HepG2 (cell line): ENCODE data around the gene ITSN2. TPM values are rescaled to one million over a fixed set of nuclear protein-coding genes. Genes with fewer than 3 reads are reported as not detected.

Source experiments
- ATAC-seq: fragments of 200-7000 bp; cut with Tn5 transposase; 3 replicates; pipeline ENCODE4 v1.9.1; 2020; ENCODE audit warnings: mild to moderate bottlenecking, moderate library complexity
- BruUV-seq: library from RNA; stranded (reverse); fragments of 400-500 nt; replicated peaks from 2 replicates; lab custom pipeline; 2021; lab: Mats Ljungman, UMichigan
- CTCF ChIA-PET: fragments of 300-600 bp; formaldehyde crosslinking; extraction: SDS; loops from one replicate; lab custom pipeline; 2021; ENCODE audit warnings: low total read pairs, inconsistent platforms, low intra/inter-chr PET ratio; lab: Yijun Ruan, JAX
- POLR2A ChIA-PET: fragments of 350-600 bp; sonication (Branson Sonifier 250); formaldehyde crosslinking; loops from one replicate; lab custom pipeline; 2020; ENCODE audit warnings: antibody characterized with exemption, inconsistent platforms; lab: Yijun Ruan, JAX
- DNase-seq: peaks from one replicate; pipeline ENCODE4 v3.0.0-alpha.2; 2015; ENCODE audit warnings: low spot score
- FAIRE-seq: peaks from 3 replicates; lab custom pipeline; 2011; peaks lifted over from hg19 to GRCh38; lab: Jason Lieb, UNC
- H2AFZ ChIP-seq: one replicate; pipeline ENCODE4 v1.6.1; 2011; ENCODE audit warnings: low read length, inconsistent platforms
- H3K27ac ChIP-seq: fragments of 300-600 bp; 3 replicates; pipeline ENCODE4 v1.8.0; 2011; ENCODE audit warnings: mixed run types, mild to moderate bottlenecking, mixed read lengths, low read length, inconsistent platforms; ENCODE audit not compliant: insufficient read depth; ENCODE audit errors: extremely low read length
- H3K27me3 ChIP-seq, 2 experiments: fragments of 200-600 bp in 1 of 2; 2 replicates in 1 of 2; 3 replicates in 1 of 2; pipeline versions ENCODE4 v1.6.0 to v1.8.0; 2011; ENCODE audit warnings: low read length in 2 of 2, mild to moderate bottlenecking in 2 of 2, moderate library complexity in 2 of 2, inconsistent platforms in 1 of 2; ENCODE audit not compliant: insufficient read depth in 2 of 2, control insufficient read depth in 1 of 2
- H3K36me3 ChIP-seq, 2 experiments: fragments of 200-600 bp in 1 of 2; replicated peaks in 1 of 2; 2 replicates in 1 of 2; 3 replicates in 1 of 2; pipeline versions ENCODE4 v1.5.1 to v1.8.0; 2011; ENCODE audit warnings: low read length in 2 of 2, inconsistent platforms in 1 of 2; ENCODE audit not compliant: insufficient read depth in 2 of 2, control insufficient read depth in 1 of 2
- H3K4me1 ChIP-seq: 2 replicates; pipeline ENCODE4 v1.5.1; 2012; ENCODE audit warnings: low read length, inconsistent platforms; ENCODE audit not compliant: insufficient read depth
- H3K4me2 ChIP-seq: 2 replicates; pipeline ENCODE4 v1.6.0; 2011; ENCODE audit warnings: low read depth, low read length, inconsistent platforms
- H3K4me3 ChIP-seq, 3 experiments: fragments of 200-600 bp in 1 of 3; sonication (generic), shearing (Covaris generic) in 1 of 3; replicated peaks in 1 of 3; 2 replicates each; pipeline ENCODE4 v1.5.1; 2011 to 2016; ENCODE audit warnings: low read length in 3 of 3, inconsistent platforms in 2 of 3, low read depth in 2 of 3, mild to moderate bottlenecking in 2 of 3, control low read depth in 1 of 3, mixed read lengths in 1 of 3; ENCODE audit not compliant: insufficient read depth in 1 of 3
- H3K79me2 ChIP-seq: one replicate; pipeline ENCODE4 v1.6.1; 2011; ENCODE audit warnings: low read length, inconsistent platforms; ENCODE audit not compliant: insufficient read depth
- H3K9ac ChIP-seq: 2 replicates; pipeline ENCODE4 v1.6.0; 2011; ENCODE audit warnings: mild to moderate bottlenecking, low read depth, low read length, inconsistent platforms; ENCODE audit not compliant: insufficient read depth
- H3K9me3 ChIP-seq: 2 replicates; pipeline ENCODE4 v1.5.1; 2012; ENCODE audit warnings: mild to moderate bottlenecking, low read length
- H4K20me1 ChIP-seq: 2 replicates; pipeline ENCODE4 v1.6.0; 2011; ENCODE audit warnings: inconsistent platforms, mild to moderate bottlenecking, low read length, moderate library complexity; ENCODE audit not compliant: insufficient read depth
- ATF5 ChIP-seq: sonication (generic); formaldehyde crosslinking; IDR thresholded peaks from 2 replicates; pipeline ENCODE4 v1.4.0; 2020; ENCODE audit warnings: mild to moderate bottlenecking, low read depth, missing genetic modification reagents
- HHEX ChIP-seq: IDR thresholded peaks from 2 replicates; pipeline ENCODE4 v1.6.1; 2016; ENCODE audit warnings: control low read depth
- HIVEP1 ChIP-seq: sonication (generic); formaldehyde crosslinking; IDR thresholded peaks from 2 replicates; pipeline ENCODE4 v1.4.0; 2020; ENCODE audit warnings: mild to moderate bottlenecking, missing genetic modification reagents
- JDP2 ChIP-seq: sonication (generic); formaldehyde crosslinking; IDR thresholded peaks from 2 replicates; pipeline ENCODE4 v1.8.1; 2022; ENCODE audit warnings: missing genetic modification reagents, borderline replicate concordance
- KDM2A ChIP-seq: sonication (generic); formaldehyde crosslinking; IDR thresholded peaks from 2 replicates; pipeline ENCODE4 v1.4.0; 2020; ENCODE audit warnings: low read depth, missing genetic modification reagents, borderline replicate concordance
- KMT2B ChIP-seq: IDR thresholded peaks from 2 replicates; pipeline ENCODE4 v1.6.1; 2016; ENCODE audit warnings: missing genetic modification reagents, missing compliant biosample characterization
- MIXL1 ChIP-seq: IDR thresholded peaks from 2 replicates; pipeline ENCODE4 v1.6.1; 2016
- MTA1 ChIP-seq: sonication (generic); formaldehyde crosslinking; IDR thresholded peaks from 2 replicates; pipeline ENCODE4 v1.4.0; 2020; ENCODE audit warnings: missing genetic modification reagents, mild to moderate bottlenecking, borderline replicate concordance
- PAF1 ChIP-seq: IDR thresholded peaks from 2 replicates; pipeline ENCODE4 v1.6.1; 2016; ENCODE audit warnings: missing genetic modification reagents, missing compliant biosample characterization
- RORA ChIP-seq: sonication (generic); formaldehyde crosslinking; IDR thresholded peaks from 2 replicates; pipeline ENCODE4 v1.5.0; 2020; ENCODE audit warnings: mild to moderate bottlenecking, missing genetic modification reagents, moderate library complexity
- SMC3 ChIP-seq: IDR thresholded peaks from 2 replicates; pipeline ENCODE4 v1.6.1; 2011; ENCODE audit warnings: low read length, improper control_type of control experiment
- TARDBP ChIP-seq: sonication (generic); formaldehyde crosslinking; IDR thresholded peaks from 2 replicates; pipeline ENCODE4 v1.8.0; 2022; ENCODE audit warnings: mild to moderate bottlenecking, missing genetic modification reagents
- ZKSCAN1 ChIP-seq: fragments of 150-350 bp; IDR thresholded peaks from 2 replicates; pipeline ENCODE4 v1.6.1; 2014; ENCODE audit warnings: low read length
- ZNF292 ChIP-seq: sonication (generic); formaldehyde crosslinking; IDR thresholded peaks from 2 replicates; pipeline ENCODE4 v1.8.1; 2022; ENCODE audit warnings: mild to moderate bottlenecking, low read depth, missing genetic modification reagents, borderline replicate concordance
- ZNF550 ChIP-seq: sonication (generic); formaldehyde crosslinking; IDR thresholded peaks from 2 replicates; pipeline ENCODE4 v1.4.0; 2020; ENCODE audit warnings: mild to moderate bottlenecking, missing genetic modification reagents, borderline replicate concordance
- ZNF777 ChIP-seq: sonication (generic); formaldehyde crosslinking; IDR thresholded peaks from 2 replicates; pipeline ENCODE4 v1.4.0; 2020; ENCODE audit warnings: missing genetic modification reagents
- ZNF841 ChIP-seq: sonication (generic); formaldehyde crosslinking; IDR thresholded peaks from 2 replicates; pipeline ENCODE4 v1.8.1; 2023; ENCODE audit warnings: missing genetic modification reagents, borderline replicate concordance
- ZSCAN9 ChIP-seq: IDR thresholded peaks from 2 replicates; pipeline ENCODE4 v1.6.1; 2016; ENCODE audit warnings: borderline replicate concordance
- WGBS: methylation state at CpG from one replicate; pipeline ENCODE4 v1.1.6; 2017; ENCODE audit warnings: low lambda C conversion rate; 5-methylcytosine and 5-hydroxymethylcytosine counted together
- in situ Hi-C: cut with HindIII; loops from 2 replicates; pipeline ENCODE4 v1.10.0; 2017; ENCODE audit warnings: low pct_unique_long_range_greater_than_20kb; ENCODE audit not compliant: extremely low pct_ligation_motif_present
- intact Hi-C: fragments of 100-400 bp; cut with micrococcal nuclease; formaldehyde crosslinking; loops from one replicate; pipeline ENCODE4 v1.10.0; 2022; ENCODE audit not compliant: unreplicated experiment
- polyA plus RNA-seq, 8 experiments: library from polyadenylated mRNA; depleted of rRNA in 3 of 8; stranded (reverse) in 7 of 8; unstranded in 1 of 8; fragments of >200 nt; fragmentation: Illumina TruSeq in 4 of 8; extraction: Trizol in 4 of 8; gene quantifications; 2 replicates each; pipeline versions ENCODE4 v1.2.1 to v1.2.3, GENCODE V29; 2011 to 2016; ENCODE audit warnings: low read depth in 4 of 8, missing spikeins in 1 of 8, mixed read lengths in 1 of 8; ENCODE audit not compliant: insufficient read depth in 1 of 8
- total RNA-seq, 5 experiments: library from RNA; depleted of rRNA; stranded (reverse); fragments of >200 nt; fragmentation: Illumina TruSeq; extraction: Trizol; gene quantifications; 2 replicates each; pipeline ENCODE4 v1.2.3, GENCODE V29; 2016; ENCODE audit warnings: low read depth in 1 of 5
- TF ChIP-seq, protein P1 (sequence below): sonication (generic); formaldehyde crosslinking; IDR thresholded peaks from 2 replicates; pipeline ENCODE4 v1.4.0; 2020; ENCODE audit warnings: missing genetic modification reagents, borderline replicate concordance
- TF ChIP-seq, protein P2 (sequence below): sonication (generic); formaldehyde crosslinking; IDR thresholded peaks from 2 replicates; pipeline ENCODE4 v1.9.0; 2022; ENCODE audit warnings: low read depth, missing genetic modification reagents

ITSN2 gene
- total and polyA plus RNA-seq, 2 of the 13 experiments (the other 11 are each of a cell fraction or from before 2014, with no cell fraction given) = 26.0 to 26.6 TPM

DNA sequence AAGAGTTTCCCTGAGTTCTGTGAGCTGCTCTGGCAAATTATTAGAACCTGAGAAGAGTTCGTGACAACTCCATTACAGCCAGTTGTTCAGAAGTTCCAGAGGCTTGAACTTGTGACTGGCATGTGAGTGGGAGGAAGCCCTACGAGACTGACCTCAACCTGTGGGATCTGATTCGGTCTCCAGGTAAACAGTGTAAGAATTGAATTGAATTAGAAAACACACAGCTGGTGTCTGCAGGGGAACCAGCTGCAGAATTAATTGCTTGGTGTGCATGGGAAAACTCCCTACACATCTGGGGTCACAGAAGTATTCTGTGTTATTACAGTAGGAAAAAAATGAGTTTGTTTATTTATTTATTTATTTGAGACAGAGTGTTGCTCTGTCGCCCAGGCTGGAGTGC lies 14.0 kb upstream of the ITSN2 start:
- BruUV-seq = no TSS peak
- Histone ChIP-seq H3K4me1 (peaks cover 5% of the 10 kb centered on the region), H4K20me1 (no peaks in the 10 kb centered on the region)
- no peak for FAIRE-seq
- TF ChIP-seq HIVEP1 (CRISPR knock-in tag) (no peak), ATF5 (CRISPR knock-in tag) (no peak), HHEX (CRISPR knock-in tag) (no peak), ZNF550 (no peak), ZNF292 (CRISPR knock-in tag) (no peak), ZKSCAN1 (no peak), MIXL1 (CRISPR knock-in tag) (no peak), KDM2A (CRISPR knock-in tag) (no peak), SMC3 (no peak), ZSCAN9 (no peak), TARDBP (CRISPR knock-in tag) (no peak), MTA1 (CRISPR knock-in tag) (no peak), KMT2B (no peak), JDP2 (CRISPR knock-in tag) (no peak), RORA (CRISPR knock-in tag) (no peak), ZNF841 (CRISPR knock-in tag) (no peak), ZNF777 (CRISPR knock-in tag) (no peak), PAF1 (CRISPR knock-in tag) (no peak)
- TF ChIP-seq, protein P1, sequence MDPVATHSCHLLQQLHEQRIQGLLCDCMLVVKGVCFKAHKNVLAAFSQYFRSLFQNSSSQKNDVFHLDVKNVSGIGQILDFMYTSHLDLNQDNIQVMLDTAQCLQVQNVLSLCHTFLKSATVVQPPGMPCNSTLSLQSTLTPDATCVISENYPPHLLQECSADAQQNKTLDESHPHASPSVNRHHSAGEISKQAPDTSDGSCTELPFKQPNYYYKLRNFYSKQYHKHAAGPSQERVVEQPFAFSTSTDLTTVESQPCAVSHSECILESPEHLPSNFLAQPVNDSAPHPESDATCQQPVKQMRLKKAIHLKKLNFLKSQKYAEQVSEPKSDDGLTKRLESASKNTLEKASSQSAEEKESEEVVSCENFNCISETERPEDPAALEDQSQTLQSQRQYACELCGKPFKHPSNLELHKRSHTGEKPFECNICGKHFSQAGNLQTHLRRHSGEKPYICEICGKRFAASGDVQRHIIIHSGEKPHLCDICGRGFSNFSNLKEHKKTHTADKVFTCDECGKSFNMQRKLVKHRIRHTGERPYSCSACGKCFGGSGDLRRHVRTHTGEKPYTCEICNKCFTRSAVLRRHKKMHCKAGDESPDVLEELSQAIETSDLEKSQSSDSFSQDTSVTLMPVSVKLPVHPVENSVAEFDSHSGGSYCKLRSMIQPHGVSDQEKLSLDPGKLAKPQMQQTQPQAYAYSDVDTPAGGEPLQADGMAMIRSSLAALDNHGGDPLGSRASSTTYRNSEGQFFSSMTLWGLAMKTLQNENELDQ (CRISPR knock-in tag) = no peak
- TF ChIP-seq, protein P2, sequence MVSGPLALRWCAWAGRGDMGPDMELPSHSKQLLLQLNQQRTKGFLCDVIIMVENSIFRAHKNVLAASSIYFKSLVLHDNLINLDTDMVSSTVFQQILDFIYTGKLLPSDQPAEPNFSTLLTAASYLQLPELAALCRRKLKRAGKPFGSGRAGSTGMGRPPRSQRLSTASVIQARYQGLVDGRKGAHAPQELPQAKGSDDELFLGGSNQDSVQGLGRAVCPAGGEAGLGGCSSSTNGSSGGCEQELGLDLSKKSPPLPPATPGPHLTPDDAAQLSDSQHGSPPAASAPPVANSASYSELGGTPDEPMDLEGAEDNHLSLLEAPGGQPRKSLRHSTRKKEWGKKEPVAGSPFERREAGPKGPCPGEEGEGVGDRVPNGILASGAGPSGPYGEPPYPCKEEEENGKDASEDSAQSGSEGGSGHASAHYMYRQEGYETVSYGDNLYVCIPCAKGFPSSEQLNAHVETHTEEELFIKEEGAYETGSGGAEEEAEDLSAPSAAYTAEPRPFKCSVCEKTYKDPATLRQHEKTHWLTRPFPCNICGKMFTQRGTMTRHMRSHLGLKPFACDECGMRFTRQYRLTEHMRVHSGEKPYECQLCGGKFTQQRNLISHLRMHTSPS (CRISPR knock-in tag) = no peak
- TF ChIP-seq, all 625 proteins: peak for 0
- Histone ChIP-seq H3K9ac (no peak overlapping the region), H3K27me3 (no peaks in the 10 kb centered on the region), H3K4me2 (no peak overlapping the region), H3K27ac (no peak overlapping the region), H2AFZ (no peak overlapping the region), H3K9me3 (no peaks in the 10 kb centered on the region), H3K4me3 (no peak overlapping the region), H3K79me2 (no peaks in the 10 kb centered on the region), H3K36me3 (no peaks in the 10 kb centered on the region)
- ChIA-PET CTCF (no interaction called here), POLR2A (interaction anchor here (1.3 kb wide), 1 partner anchor 14 kb away, joined by 4 read pairs; the partner anchor contains the start of gene ITSN2)
- intact Hi-C loops (no loop called here), in situ Hi-C loops (no loop called here)
- DNase-seq = no peak
- 14% methylated on average over 4 of the region's 4 CpGs for WGBS
- ATAC-seq = no peak
